ENCODE results near the gene PCSK1. TPM values are rescaled to one million over a fixed set of nuclear protein-coding genes. Genes with fewer than 3 reads are reported as not detected.

PCSK1 gene
- total and polyA plus RNA-seq, 2 donors (not counting 3 experiments of a cell fraction or from before 2014, with no cell fraction given) = 0.95 to 8.7 TPM

DNA sequence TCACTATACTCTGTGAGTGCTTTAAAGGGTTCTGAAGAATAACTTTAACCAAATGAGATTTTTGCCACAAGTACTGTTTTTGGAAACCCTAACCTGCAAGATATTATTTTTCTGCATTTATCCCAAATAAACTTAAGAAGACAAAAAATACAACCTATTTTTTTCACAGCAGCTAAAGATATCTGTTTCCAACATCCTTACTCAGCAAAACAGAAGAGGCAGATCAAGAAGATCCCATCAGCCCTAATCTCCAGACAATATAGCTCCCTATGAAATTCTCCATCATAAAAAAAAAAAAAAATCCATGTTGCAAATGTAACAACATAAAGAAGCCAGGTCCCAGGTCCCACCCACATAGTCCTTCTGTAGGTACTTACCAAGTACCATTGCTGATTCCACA is 7.6 kb downstream of the PCSK1 start:
- FAIRE-seq = no peak
- Histone ChIP-seq H3K4me3 (replicated peaks in 1 of 3; ENCODE audit: insufficient read depth in 1 of 3, low read depth in 1 of 3, low read length in 3 of 3) (no peak overlapping the region), H3K4me1 (ENCODE audit: control insufficient read depth, extremely low read depth, insufficient read depth, low read length) (no peaks in the 10 kb centered on the region), H3K9me1 (replicated peaks; ENCODE audit: control insufficient read depth, extremely low read depth, insufficient read depth, low read length) (no peaks in the 10 kb centered on the region), H3K27me3 (ENCODE audit: control insufficient read depth in 2 of 2, insufficient read depth in 2 of 2, low read length in 2 of 2) (no peaks in the 10 kb centered on the region), H3K9me3 (replicated peaks; ENCODE audit: control insufficient read depth, insufficient read depth, low read length) (no peaks in the 10 kb centered on the region), H3K36me3 (ENCODE audit: control insufficient read depth in 2 of 2, extremely low read depth in 1 of 2, insufficient read depth in 2 of 2, low read length in 2 of 2) (no peaks in the 10 kb centered on the region), H3K27ac (ENCODE audit: insufficient read depth, low read depth, low read length) (no peak overlapping the region), H3K9ac (replicated peaks; ENCODE audit: extremely low read depth, insufficient read depth, low read length) (no peak overlapping the region), H3K79me2 (ENCODE audit: control insufficient read depth, insufficient read depth, low read length) (no peaks in the 10 kb centered on the region), H2AFZ (ENCODE audit: low read depth, low read length) (no peak overlapping the region), H4K20me1 (replicated peaks; ENCODE audit: control insufficient read depth, extremely low read depth, insufficient read depth, low read length) (no peaks in the 10 kb centered on the region), H3K4me2 (ENCODE audit: insufficient read depth, low read length) (no peak overlapping the region)
- POLR2A ChIA-PET = interaction anchor here (0.7 kb wide), 1 partner anchor 565 kb away, joined by 3 read pairs; no protein-coding TSS in a partner anchor
- CTCF ChIA-PET = interaction anchor here (0.7 to 0.8 kb wide), 2 partner anchors 9 to 78 kb away, joined by 3 read pairs; no protein-coding TSS in a partner anchor
- dilution Hi-C loops (cut with MboI; ENCODE audit: extremely low pct_ligation_motif_present, low sequenced_read_pairs) (no loop called here), intact Hi-C loops (cut with micrococcal nuclease) (no loop called here)
- no TSS peak for BruUV-seq (replicated peaks)
- no peak for DNase-seq (ENCODE audit: low read depth, low spot score)
- TF ChIP-seq POLR2A (IDR thresholded peaks at IDR 0.05; ENCODE audit: low read depth, low read length) = no peak
- no peak for TF ChIP-seq FOS (IDR thresholded peaks at IDR 0.05; ENCODE audit: borderline replicate concordance, insufficient read depth, low read length)
- TF ChIP-seq JUN (IDR thresholded peaks at IDR 0.05; ENCODE audit: borderline replicate concordance, insufficient read depth, insufficient read length, low read depth) = no peak
- TF ChIP-seq, protein P1, sequence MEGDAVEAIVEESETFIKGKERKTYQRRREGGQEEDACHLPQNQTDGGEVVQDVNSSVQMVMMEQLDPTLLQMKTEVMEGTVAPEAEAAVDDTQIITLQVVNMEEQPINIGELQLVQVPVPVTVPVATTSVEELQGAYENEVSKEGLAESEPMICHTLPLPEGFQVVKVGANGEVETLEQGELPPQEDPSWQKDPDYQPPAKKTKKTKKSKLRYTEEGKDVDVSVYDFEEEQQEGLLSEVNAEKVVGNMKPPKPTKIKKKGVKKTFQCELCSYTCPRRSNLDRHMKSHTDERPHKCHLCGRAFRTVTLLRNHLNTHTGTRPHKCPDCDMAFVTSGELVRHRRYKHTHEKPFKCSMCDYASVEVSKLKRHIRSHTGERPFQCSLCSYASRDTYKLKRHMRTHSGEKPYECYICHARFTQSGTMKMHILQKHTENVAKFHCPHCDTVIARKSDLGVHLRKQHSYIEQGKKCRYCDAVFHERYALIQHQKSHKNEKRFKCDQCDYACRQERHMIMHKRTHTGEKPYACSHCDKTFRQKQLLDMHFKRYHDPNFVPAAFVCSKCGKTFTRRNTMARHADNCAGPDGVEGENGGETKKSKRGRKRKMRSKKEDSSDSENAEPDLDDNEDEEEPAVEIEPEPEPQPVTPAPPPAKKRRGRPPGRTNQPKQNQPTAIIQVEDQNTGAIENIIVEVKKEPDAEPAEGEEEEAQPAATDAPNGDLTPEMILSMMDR (IDR thresholded peaks at IDR 0.05; ENCODE audit: extremely low read depth in 1 of 2, insufficient read depth in 1 of 2, low read depth in 1 of 2, low read length in 2 of 2) = no peak
- TF ChIP-seq, protein P2, sequence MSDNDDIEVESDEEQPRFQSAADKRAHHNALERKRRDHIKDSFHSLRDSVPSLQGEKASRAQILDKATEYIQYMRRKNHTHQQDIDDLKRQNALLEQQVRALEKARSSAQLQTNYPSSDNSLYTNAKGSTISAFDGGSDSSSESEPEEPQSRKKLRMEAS (IDR thresholded peaks at IDR 0.05; ENCODE audit: insufficient read depth, insufficient read length) = no peak
- TF ChIP-seq POLR2AphosphoS5 (IDR thresholded peaks at IDR 0.05; ENCODE audit: insufficient read depth, low read depth, low read length) = no peak
- no peak for TF ChIP-seq MYC (IDR thresholded peaks at IDR 0.05; ENCODE audit: low read depth, low read length)
- TF ChIP-seq GATA2 (IDR thresholded peaks at IDR 0.05; ENCODE audit: insufficient read depth, insufficient read length, low read depth, low read length) = no peak
- no peak for TF ChIP-seq EZH2 (IDR thresholded peaks at IDR 0.05; ENCODE audit: borderline replicate concordance, low read depth, low read length, severe bottlenecking)
